MG63 (cell line): ENCODE data around the gene CCL23. TPM values are rescaled to one million over a fixed set of nuclear protein-coding genes. Genes with fewer than 3 reads are reported as not detected.

Experiments used
- total RNA-seq: library from RNA; depleted of rRNA; stranded (reverse); fragments of >200 nt; shearing (Covaris generic); gene quantifications from 2 replicates; pipeline ENCODE4 v1.2.3, GENCODE V29; 2014; ENCODE audit warnings: low replicate concordance; rRNA removed

The CCL23 gene
- total RNA-seq, 1 experiment from 2014 or later = not detected

Other genes with a start within 250 kb of the CCL23 start
- not detected in 2 replicates for gene MMP28, start 222.3 kb downstream of the CCL23 start, total RNA-seq
- gene TAF15, start 208.5 kb downstream of the CCL23 start, total RNA-seq = 10.8 and 33.6 TPM in 2 replicates
- not detected in 2 replicates for gene HEATR9, start 149.1 kb downstream of the CCL23 start, total RNA-seq
- gene CCL5, start 137.6 kb downstream of the CCL23 start, total RNA-seq = 3.0 and 4.4 TPM in 2 replicates
- gene RDM1, start 87.2 kb downstream of the CCL23 start, total RNA-seq = 0.89 and 2.5 TPM in 2 replicates
- gene LYZL6, start 74.3 kb downstream of the CCL23 start, total RNA-seq = not detected in 2 replicates
- not detected in 2 replicates for gene CCL16, start 36.5 kb downstream of the CCL23 start, total RNA-seq
- not detected in 2 replicates for gene CCL14, start 31.2 kb downstream of the CCL23 start, total RNA-seq
- not detected in 2 replicates for gene CCL15, start 16.4 kb downstream of the CCL23 start, total RNA-seq
- not detected in 2 replicates for gene CCL18, start 46.3 kb upstream of the CCL23 start, total RNA-seq
- not detected in 2 replicates for gene CCL3, start 72.2 kb upstream of the CCL23 start, total RNA-seq
- not detected in 2 replicates for gene CCL4, start 85.9 kb upstream of the CCL23 start, total RNA-seq
- not detected in 2 replicates for gene TBC1D3B, start 158.7 kb upstream of the CCL23 start, total RNA-seq
- not detected in 2 replicates for gene CCL3L1, start 178.8 kb upstream of the CCL23 start, total RNA-seq
- not detected in 2 replicates for gene CCL4L2, start 193.1 kb upstream of the CCL23 start, total RNA-seq
- not detected in 2 replicates for gene TBC1D3I, start 246.6 kb upstream of the CCL23 start, total RNA-seq